GM18867 (cell line): Measurements from ENCODE around the gene SLC25A25.
A peak's percentile ranks its signal among the peaks of the same experiment; 100 is the strongest.

ENCODE experiments used
- ATAC-seq: cut with Tn5 transposase; IDR thresholded peaks from one replicate; pipeline ENCODE4 v1.9.1; 2021; ENCODE audit warnings: mild to moderate bottlenecking, moderate library complexity; ENCODE audit not compliant: unreplicated experiment

The SLC25A25 gene

DNA sequence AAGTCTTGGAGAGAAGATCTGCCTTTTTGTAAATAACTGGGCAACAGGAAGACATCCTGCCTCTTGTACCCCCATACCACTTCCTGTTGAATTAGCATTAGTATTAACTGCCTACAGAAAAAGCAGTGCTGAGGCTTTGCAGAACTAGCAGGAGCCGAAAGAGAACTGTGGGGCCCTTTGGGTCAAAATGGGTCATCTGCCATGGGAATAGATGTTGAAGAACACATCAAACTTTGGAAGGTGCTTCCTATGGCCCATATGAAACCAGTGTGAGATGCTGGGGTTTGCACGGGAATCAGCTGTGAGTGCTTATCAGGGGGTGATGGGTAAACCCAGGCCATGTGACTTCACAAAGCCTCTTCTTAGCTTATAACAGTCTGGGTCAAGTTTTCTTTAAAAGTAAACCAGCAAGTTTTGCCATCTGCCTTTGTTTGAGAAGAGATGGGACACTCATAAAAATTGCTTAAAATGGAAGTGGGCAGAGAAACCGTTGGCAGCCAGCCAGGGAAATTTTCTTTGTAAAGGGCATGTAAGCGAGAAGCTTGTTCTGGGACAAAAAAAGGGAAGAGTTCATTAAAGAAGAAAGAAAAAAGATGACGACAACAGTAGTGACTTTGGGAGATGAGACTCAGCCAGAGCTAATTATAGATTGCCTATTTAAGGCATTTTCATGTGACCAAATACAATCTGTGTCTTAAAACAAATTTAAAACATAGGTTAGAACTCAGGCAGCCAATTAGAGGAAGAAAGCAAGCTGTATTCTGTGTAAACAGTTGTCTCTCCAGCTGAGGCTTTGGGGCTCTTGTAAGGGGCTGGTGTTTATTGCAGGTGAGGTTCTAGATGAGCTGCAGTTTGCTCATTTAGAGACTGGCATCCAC, 4.4 kb downstream of the SLC25A25 start:
- ATAC-seq: no peak

DNA sequence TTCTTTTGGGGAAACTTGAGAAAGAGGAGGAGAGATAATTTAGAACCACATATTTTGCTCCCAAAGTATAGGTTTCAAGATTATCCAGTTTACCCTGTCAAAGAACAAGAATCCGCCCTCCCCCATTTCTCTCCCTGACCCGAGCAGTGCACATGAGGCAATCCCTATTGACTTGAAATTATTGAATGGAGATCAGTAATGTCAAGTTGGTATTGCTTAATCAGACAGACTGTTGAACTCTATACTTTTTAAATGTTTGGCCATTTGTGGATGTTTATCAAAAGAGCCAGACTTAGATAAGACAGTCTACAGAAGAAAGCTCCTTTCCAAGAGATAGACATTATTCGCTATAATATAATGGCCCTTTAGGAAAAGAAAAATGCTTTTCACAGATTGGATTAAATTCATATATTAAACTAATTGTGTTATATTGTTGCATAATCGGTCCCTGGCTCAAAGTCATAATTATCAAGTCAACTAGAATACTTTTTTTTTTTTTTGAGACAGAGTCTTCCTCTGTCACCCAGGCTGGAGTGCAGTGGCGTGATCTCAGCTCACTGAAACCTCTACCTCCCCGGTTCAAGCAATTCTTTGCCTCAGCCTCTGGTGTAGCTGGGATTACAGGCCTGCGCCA, 5.3 kb downstream of the SLC25A25 start:
- no peak for ATAC-seq

DNA sequence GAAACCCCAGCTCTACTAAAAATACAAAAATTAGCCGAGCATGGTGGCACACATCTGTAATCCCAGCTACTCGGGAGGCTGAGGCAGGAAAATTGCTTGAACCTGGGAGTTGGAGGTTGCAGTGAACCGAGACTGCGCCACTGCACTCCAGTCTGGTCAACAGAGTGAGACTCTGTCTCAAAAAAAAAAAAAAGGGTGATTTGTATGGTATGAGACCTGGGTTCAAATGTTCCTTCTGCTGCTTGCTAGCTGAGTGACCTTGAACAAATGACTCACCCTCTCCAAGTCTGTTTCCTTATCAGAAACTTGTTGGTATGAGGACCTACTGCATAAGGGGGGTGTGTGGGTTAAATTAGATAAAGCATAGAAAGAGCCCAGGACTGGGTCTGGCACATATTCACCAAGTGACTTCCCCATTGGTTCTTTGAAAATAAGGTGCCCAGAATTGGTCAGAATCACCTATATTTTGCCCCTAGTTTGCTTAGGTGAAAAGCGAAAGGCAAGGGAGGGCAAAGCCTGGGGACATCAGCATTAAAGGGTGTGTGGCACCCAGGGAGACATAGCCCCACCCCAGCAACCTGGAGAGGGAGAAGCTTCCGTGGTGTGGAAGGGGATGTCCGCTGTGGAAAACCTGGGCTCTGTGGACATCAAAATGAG, 9.9 kb downstream of the SLC25A25 start:
- ATAC-seq: no peak

DNA sequence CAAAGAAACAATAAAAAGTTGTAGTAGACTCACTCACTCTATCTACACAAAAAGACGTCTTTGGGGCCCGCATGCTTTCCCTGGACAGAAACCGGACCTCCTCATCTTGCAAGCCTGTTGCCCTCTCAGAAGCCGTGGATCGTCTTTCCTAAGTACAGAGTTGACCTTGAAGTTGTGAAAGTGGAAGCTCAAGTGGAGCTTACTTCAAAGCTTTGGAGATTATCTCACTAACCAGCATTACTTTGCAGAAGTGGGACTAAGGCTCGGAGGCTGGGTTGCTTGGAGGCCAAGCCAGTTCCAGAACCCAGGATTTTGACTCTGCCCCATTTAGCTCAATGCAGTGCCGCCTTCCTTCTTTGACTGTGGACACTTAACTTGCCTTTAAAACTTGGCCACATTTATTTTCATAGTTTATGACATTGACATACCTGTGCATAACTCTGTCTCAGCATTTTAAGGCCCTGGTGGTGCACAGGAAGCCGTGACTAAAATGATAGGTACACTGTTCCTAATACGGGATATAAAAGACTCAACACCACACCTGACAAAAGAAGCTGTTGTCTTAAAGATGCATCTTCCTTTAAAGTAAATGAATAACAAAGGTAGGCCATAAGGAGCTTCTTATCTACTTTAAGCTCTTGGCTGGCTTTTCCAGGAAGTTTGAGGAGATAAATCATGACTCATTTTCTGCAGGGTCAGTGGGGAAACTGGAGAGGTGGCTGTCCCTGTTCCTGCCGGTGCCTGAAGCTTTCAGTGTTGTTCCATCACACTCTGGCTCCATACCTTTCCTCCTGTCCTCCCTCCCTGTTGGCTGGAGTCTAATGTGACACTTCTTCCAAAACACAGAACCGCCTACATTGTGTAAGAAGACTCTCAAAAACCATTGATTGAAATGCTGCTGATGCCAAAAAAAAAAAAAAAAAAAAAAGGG, 10.7 kb downstream of the SLC25A25 start:
- ATAC-seq: no peak

DNA sequence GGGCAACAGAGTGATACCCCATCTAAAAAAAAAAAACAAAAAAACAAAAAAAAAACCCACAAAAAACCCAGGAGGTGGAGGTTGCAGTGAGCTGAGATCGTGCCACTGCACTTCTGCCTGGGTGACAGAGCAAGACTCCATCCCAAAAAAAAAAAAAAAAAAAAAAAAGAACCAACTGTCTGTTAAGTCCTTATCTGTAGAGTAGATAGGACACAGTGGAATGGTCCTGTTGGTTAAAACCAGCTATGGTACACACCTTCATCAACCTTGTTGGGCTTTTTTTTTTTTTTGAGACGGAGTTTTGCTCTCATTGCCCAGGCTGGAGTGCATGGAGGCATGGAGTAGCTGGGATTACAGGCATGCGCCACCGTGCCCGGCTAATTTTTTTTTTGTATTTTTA, 12.2 kb downstream of the SLC25A25 start:
- ATAC-seq: no peak

DNA sequence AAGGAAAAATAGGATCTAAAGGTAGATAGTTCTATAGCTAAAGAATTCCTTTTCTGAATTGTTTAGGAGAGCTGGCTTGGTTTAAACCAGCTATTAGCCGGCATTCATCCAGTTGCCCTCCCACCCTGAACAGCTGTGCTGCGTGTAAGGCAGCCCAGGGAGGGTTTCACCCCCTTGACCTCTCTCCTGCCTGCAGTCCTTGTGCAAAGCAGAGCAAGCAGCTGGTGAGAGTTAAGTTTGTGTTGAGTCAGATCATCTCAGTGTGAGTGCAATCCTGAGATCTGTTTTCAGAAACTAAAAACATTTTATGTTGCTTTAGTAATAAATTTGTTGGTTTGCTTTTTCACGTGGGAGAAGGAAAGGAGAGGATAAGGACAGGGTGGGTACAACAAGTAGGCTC, 13.0 kb downstream of the SLC25A25 start:
- ATAC-seq: no peak

DNA sequence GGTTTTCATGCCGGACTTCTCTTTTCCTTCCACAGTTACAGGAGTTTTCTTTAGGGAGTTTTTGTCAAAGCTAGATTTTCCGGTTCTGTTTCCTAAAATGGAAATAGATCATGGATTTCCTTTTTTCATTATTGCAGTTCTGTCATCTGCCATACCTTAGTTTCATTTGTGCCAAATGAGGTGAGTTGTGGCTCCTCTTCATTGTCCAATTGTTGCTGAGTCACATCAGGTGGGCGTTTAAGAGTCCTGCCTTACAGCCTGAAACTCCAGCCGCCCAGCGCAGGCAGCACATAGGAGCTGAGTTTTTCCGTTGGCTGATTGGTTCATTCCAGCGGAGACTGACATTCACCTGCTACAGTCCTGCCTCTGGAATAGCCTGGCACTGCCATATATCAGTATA, 14.1 kb downstream of the SLC25A25 start:
- no peak for ATAC-seq

DNA sequence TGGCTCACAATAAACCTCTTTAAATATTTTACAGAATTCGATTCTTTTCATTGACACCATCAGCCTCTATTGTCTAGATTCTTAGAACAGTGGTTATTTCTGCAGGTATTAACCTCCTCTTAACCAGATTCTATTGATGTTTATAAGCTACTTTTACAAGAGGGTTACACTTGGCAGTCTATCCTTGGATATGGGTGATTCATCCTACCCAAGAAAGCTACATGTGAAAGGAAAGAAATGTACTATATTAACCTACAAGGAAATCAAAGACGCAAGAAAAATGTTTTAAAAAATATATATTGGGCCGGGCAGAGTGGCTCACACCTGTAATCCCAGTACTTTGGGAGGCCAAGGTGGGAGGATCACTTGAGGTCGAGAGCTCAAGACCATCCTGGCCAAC, 16.7 kb downstream of the SLC25A25 start:
- no peak for ATAC-seq

DNA sequence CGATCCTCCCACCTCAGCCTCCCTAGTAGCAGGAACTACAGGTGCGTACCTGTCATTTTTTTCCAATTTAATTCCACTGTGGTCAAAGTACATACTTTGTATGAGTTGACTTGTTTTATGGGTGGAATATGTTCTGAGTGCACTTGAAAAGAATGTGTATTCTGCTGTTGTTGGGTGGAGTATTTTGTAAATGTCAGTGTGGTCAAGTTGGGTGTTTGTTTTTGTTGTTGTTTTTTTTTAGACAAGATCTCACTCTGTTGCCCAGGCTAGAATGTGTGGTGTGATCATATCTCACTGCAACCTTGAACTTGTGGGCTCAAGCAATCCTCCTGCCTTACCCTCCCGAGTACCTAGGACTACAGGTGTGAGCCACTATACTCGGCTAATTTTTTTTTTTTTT, 17.9 kb downstream of the SLC25A25 start:
- no peak for ATAC-seq

DNA sequence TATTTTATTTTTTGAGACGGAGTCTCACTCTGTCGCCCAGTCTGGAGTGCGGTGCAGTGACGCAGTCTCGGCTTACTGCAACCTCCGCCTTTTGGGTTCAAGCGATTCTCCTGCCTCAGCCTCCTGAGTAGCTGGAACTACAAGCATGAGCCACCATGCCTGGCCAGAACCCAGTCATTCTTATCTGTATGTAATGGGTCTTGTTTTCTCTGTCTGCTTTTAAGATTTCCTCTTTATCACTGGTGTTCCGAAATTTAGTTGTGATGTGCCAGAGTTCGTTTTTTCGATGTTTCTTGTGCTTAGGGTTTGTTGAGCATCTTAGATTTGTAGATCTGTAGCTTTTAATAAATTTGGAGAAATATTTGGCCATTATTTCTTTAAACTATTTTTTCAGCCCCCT, 19.2 kb downstream of the SLC25A25 start:
- no peak for ATAC-seq

DNA sequence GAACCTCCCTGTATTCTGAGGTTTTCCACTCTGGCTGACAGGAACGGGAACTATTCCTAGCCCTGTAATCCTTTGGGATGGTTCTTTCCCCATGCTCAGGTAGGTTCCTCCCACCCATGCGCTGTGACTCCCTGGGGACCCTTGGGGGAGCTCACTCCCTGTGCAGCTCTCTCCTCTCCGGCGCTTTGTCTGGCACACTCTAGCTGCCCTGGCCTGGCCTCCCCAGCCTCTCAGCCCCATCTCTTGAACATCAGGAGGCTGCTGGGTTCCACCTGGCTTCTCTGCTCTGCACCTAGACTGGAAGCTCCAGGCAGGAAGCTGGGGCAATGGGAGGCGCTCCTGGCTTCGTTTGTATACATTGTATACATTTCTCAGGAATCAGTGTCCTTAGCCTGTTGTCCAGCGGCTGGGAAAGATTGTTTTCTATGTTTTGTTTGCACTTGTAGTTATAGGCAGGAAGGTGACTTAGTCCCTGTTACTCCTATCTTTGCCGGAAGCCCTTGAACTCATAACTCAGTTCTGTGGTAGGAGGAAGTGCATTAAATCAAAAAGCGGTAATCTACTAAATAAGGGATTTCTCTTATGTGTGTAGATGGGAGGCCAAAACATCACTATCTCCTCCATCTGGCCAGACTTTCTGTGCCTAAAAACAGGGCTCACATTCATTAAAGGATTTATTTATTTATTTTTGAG, 20.4 kb downstream of the SLC25A25 start:
- no peak for ATAC-seq

DNA sequence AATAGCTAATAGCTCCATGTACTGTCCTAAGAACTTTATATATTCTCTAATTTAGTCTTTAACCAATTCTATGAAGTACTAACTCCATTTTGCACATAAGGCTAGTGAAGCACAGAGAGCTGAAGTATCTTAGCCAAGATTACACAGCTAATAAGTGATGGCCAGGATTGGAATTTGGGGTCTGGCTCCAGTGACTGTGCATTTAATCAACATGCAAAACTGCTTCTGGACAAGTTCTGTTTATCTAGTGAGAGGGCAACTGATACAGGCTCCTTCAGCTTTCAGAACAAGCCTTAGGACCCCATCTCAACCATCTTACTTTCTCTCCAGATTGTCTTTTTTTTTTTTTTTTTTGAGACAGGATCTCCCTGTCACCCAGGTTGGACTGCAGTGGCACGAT, 21.3 kb downstream of the SLC25A25 start:
- ATAC-seq: no peak

DNA sequence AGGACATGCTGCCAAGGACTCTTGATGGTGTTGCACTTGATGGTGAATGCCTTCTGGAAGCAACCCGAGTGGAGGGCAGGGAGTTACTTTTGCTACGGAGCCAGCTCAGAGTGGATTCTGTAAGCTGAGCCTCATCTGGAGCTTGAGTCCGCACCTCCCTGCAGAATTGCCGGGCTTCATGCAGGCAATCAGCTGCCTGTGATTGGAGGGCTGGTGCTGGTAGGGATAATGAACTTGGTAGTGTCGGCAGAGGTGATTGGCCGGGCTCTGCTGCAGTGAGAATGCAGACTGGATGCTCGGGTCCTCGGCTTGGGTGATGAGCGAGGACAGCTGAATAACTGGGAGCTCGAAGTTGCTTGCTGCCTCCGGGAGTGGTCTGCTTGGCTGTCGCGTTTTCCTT, 23.1 kb downstream of the SLC25A25 start:
- no peak for ATAC-seq

DNA sequence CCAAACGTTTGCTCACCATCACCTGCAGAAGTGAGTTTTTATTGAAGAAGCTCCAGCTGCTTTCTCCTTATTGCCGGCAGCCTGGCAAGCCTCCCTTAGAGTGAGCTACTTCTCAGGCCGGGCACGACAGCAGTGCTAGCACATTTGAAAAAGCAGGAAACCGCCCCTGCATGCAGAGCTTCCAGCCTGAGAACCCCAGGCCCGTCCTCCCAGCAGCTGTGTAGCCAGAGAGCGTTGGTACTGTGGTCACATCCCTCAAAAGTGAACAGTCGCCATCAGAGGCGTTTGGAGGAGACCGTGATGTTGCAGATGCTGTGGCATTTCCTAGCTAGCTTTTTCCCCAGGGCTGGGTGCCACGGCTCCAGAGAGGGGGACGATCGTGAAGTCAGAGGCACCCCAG, 23.5 kb downstream of the SLC25A25 start:
- no peak for ATAC-seq

DNA sequence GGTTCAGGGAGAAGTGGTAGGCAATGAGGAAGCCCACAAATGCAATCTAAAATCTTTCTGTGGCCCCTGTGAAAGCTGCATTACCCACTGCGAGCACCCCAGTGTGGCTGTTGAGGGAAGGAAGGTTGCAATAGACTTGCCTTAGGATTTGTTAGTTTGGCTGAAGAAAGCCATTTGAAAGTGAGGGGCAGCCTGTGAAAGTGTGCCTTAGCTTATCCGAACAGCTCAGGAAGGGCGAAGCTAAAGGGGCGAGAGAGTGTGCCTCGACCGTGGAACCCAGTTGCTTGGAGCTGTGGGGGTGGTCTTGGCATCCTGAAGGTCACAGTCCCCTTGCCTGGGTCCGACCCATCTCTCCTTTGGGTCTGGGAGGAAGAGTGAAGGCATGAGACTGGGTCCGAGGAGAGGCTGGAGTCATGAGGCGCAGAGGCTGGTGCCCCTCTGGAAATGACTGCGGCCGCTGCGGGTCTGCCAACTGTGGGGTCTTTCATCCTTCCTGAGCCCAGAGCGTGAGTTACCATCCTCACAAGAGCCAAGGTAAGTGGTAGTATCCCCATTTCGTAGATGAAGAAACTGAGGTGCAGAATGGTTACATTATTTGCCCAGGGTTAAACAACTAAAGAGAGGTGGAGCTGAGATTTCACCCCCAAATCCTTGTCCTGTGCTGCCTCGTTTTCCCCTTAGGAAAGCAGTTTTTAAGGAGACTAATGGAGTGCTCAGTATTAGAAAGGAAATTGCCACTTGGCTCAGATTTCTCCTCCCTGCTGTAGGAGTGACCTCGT, 24.4 kb downstream of the SLC25A25 start:
- no peak for ATAC-seq

DNA sequence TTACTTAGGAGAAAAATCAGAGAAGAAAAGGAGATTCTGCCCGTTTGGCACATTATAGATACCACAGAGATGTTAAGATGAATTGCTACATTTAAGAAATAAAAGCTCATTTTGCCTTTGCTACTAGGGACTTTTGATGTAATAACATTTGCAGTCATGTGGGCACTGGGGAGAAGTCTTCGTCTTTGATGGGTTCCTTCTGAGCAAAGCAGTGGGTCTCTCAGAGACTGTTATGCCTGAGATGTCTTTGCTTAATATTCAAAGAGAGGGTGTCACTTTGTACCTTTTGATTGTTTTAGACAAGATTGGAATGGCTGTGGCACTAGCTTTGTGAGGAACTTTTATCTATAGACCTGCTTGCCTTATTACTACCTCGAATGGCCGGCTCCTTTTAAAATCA, 25.0 kb downstream of the SLC25A25 start:
- ATAC-seq: no peak

DNA sequence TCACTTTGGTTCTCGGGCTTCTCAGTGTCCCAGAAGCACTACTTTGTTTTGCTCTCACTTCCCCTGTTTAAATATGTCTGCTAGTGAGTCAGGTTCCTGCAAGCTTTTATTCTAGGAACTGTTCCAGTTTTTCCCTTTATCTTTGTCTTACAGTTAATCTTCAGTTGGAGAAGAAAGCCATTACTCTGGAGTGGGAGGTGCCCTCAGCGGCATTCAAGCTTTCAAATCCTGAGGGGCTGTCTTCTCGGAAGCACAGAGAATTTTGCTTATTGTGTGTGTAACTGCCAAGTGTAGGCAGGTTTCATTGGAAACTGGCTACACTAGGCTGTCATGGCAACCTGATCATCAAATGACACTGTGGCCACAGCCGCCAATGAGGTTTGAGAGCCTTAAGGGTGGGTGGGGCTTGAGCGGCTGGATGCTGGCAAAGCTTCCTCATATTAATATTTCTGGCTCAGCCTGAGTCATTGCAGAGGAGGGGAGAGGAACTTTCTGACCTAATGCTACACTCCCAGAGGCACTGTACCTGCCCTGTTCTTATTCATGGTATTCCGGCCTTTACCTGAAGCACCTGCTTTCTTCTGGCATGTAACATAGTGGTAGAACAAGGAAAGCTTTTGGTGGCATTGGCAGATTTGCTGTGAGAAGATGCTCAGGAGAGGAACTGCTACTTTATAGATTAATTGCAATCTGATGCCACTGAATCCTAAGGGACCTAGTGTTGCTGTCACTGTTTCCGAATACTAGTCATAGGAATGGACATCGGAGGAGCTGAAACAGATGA, 26.3 kb downstream of the SLC25A25 start:
- peak; percentile 92 for ATAC-seq

DNA sequence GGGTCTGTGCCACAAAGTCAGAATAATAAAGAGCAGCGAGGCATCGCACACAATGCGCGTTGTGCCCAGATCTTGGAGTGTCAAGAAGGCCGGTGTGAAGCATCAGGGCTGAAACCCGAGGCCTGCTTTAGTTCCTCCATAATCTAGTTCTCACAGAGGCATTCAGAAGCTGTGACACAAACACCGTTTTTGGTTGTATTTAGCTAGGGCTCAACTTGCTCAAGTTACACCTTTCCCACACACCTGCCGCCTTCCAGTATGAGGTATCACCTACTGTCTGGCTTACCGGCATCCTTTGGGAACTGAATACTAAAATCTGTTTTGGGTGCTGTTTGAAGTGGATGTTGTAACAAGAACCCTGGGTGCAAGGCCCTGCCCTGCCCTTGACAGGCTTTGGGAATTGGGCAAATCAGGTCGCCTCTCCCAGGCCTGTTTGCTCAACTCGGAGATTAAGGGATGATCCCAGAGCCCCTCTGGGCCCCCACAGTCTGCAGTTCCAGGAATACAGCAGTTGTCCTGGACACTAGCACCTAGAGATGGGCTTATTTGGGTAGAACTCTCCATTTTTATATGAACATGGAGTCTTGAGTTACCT, 27.0 kb downstream of the SLC25A25 start:
- ATAC-seq: no peak
